Activated CD4-positive, alpha-beta T cell treated with anti-CD3 and anti-CD28 coated beads, Interleukin-2, amount 10 ng/mL, durations not matched to agents 7 days and 5 days (primary cell): ENCODE data around the gene ZNF695. TPM values are rescaled to one million over a fixed set of nuclear protein-coding genes. Genes with fewer than 3 reads are reported as not detected.

Experiments
- CTCF ChIA-PET: fragments of 350-600 bp; sonication (Branson Sonifier 250); formaldehyde crosslinking; loops from one replicate; lab custom pipeline; 2021; ENCODE audit warnings: antibody characterized with exemption; lab: Charles Lee
- POLR2A ChIA-PET: fragments of 350-600 bp; sonication (Branson Sonifier 250); formaldehyde crosslinking; loops from one replicate; lab custom pipeline; 2021; ENCODE audit warnings: antibody characterized with exemption; lab: Charles Lee
- DNase-seq: peaks from one replicate; pipeline ENCODE4 v3.0.0-alpha.2; 2020
- H3K27ac Mint-ChIP-seq: one replicate; pipeline ENCODE4 v1.8.0; 2021; ENCODE audit warnings: mild to moderate bottlenecking, moderate library complexity, mixed read lengths
- H3K27me3 Mint-ChIP-seq: one replicate; pipeline ENCODE4 v1.8.0; 2021; ENCODE audit warnings: mixed read lengths
- H3K36me3 Mint-ChIP-seq: one replicate; pipeline ENCODE4 v1.8.0; 2021; ENCODE audit warnings: low read depth, mixed read lengths
- H3K4me1 Mint-ChIP-seq: one replicate; pipeline ENCODE4 v1.8.0; 2021; ENCODE audit warnings: mixed read lengths
- H3K4me3 Mint-ChIP-seq: one replicate; pipeline ENCODE4 v1.8.0; 2021; ENCODE audit warnings: mild to moderate bottlenecking, moderate library complexity, mixed read lengths
- H3K9me3 Mint-ChIP-seq: one replicate; pipeline ENCODE4 v1.8.0; 2021; ENCODE audit warnings: mixed read lengths
- total RNA-seq, 2 experiments: library from RNA; stranded (reverse); gene quantifications; one replicate each; pipeline ENCODE4 v1.2.3, GENCODE V29; 2021

ZNF695 gene
- total RNA-seq, 2 experiments from 2014 or later: 0.10 to 0.17 TPM

- Mint-ChIP-seq H3K4me1 (no peaks in the 10 kb centered on the region), H3K27ac (no peak overlapping the region), H3K4me3 (no peak overlapping the region), H3K36me3 (no peaks in the 10 kb centered on the region), H3K27me3 (no peaks in the 10 kb centered on the region), H3K9me3 (no peaks in the 10 kb centered on the region)
- ChIA-PET CTCF (no interaction called here), POLR2A (no interaction called here)
- DNase-seq: no peak
These were observed 61.5 kb downstream of the ZNF695 start for GRCh38 chr1:246946366-246946765.

Other genes starting within 250 kb of the ZNF695 start
- gene AHCTF1, start 76.1 kb downstream of the ZNF695 start, total RNA-seq: 10 to 100 TPM; 32.9 to 42.4 TPM
- gene ZNF670, start 70.8 kb upstream of the ZNF695 start, total RNA-seq: 1 to 10 TPM; 1.1 to 1.2 TPM
- gene ZNF669, start 96.3 kb upstream of the ZNF695 start, total RNA-seq: 10 to 100 TPM in 1 of 2 experiments, 1 to 10 TPM in 1; 9.9 to 10.0 TPM
- 10 to 100 TPM; 23.0 to 23.6 TPM for gene ZNF124, start 164.0 kb upstream of the ZNF695 start, total RNA-seq
- gene VN1R5, start 248.0 kb upstream of the ZNF695 start, total RNA-seq: not detected